DOHH2 (cell line): ENCODE measurements around the gene ADTRP.

Experiments
- EZH2phosphoT487 ChIP-seq: fragments of 200-600 bp; sonication (generic); IDR thresholded peaks from 2 replicates; pipeline ENCODE4 v1.6.1; 2017; ENCODE audit warnings: borderline replicate concordance, mild to moderate bottlenecking, antibody characterized with exemption, low read length, moderate library complexity, mixed read lengths
- TF ChIP-seq, protein P1 (sequence below): fragments of 200-600 bp; sonication (generic); IDR thresholded peaks from one replicate; pipeline ENCODE4 v1.5.1; 2014; ENCODE audit warnings: antibody characterized with exemption, mild to moderate bottlenecking, low read depth, low read length; ENCODE audit not compliant: poor library complexity, severe bottlenecking

DNA sequence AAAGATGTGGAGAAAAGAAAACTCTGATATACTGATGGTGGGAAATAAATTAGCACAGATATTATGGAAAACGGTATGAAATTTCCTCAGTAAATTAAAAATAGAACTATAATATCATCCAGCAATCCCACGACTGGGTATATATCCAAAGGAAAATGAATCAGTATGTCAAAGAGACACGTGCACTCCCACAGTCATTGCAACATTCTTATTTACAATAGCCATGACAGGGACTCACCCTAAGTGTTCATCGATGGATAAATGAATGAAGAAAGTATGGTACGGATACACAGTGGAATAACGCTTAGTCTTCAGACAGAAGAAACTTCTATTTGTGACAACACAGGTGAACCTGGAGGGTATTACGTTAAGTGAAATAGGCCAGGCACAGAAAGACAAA lies 5.7 kb upstream of the ADTRP start:
- TF ChIP-seq, protein P1, sequence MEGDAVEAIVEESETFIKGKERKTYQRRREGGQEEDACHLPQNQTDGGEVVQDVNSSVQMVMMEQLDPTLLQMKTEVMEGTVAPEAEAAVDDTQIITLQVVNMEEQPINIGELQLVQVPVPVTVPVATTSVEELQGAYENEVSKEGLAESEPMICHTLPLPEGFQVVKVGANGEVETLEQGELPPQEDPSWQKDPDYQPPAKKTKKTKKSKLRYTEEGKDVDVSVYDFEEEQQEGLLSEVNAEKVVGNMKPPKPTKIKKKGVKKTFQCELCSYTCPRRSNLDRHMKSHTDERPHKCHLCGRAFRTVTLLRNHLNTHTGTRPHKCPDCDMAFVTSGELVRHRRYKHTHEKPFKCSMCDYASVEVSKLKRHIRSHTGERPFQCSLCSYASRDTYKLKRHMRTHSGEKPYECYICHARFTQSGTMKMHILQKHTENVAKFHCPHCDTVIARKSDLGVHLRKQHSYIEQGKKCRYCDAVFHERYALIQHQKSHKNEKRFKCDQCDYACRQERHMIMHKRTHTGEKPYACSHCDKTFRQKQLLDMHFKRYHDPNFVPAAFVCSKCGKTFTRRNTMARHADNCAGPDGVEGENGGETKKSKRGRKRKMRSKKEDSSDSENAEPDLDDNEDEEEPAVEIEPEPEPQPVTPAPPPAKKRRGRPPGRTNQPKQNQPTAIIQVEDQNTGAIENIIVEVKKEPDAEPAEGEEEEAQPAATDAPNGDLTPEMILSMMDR, result no peak
- no peak for TF ChIP-seq EZH2phosphoT487
